Activated B cell treated with CpG ODN at 0.5 μM for 24 hours (primary cell): ENCODE data around the gene TCEA2. TPM values are rescaled to one million over a fixed set of nuclear protein-coding genes. Genes with fewer than 3 reads are reported as not detected.

ENCODE experiments used
- ATAC-seq: fragments of 200-7000 bp; cut with Tn5 transposase; one replicate; pipeline ENCODE4 v1.10.0; 2021; ENCODE audit warnings: low read depth, mild to moderate bottlenecking, moderate library complexity
- CTCF ChIA-PET: fragments of 350-600 bp; sonication (Branson Sonifier 250); formaldehyde crosslinking; loops from one replicate; lab custom pipeline; 2021; ENCODE audit warnings: antibody characterized with exemption; lab: Charles Lee
- POLR2A ChIA-PET: fragments of 350-600 bp; sonication (Branson Sonifier 250); formaldehyde crosslinking; loops from one replicate; lab custom pipeline; 2021; ENCODE audit warnings: antibody characterized with exemption; lab: Charles Lee
- DNase-seq: peaks from one replicate; pipeline ENCODE4 v3.0.0; 2022
- H3K27ac Mint-ChIP-seq: one replicate; pipeline ENCODE4 v1.8.0; 2020; ENCODE audit warnings: mixed read lengths
- H3K27me3 Mint-ChIP-seq: one replicate; pipeline ENCODE4 v1.8.0; 2021; ENCODE audit warnings: mixed read lengths
- H3K36me3 Mint-ChIP-seq: one replicate; pipeline ENCODE4 v1.8.0; 2021; ENCODE audit warnings: low read depth, mixed read lengths
- H3K4me1 Mint-ChIP-seq: one replicate; pipeline ENCODE4 v1.8.0; 2021; ENCODE audit warnings: mixed read lengths
- H3K4me3 Mint-ChIP-seq: one replicate; pipeline ENCODE4 v1.8.0; 2020; ENCODE audit warnings: mild to moderate bottlenecking, mixed read lengths
- H3K9me3 Mint-ChIP-seq: one replicate; pipeline ENCODE4 v1.8.0; 2020; ENCODE audit warnings: mixed read lengths
- CTCF ChIP-seq: fragments of 200-600 bp; IDR thresholded peaks from one replicate; pipeline ENCODE4 v1.8.0; 2022; ENCODE audit warnings: antibody characterized with exemption, mild to moderate bottlenecking
- intact Hi-C: fragments of 100-400 bp; cut with micrococcal nuclease; formaldehyde crosslinking; loops from one replicate; pipeline ENCODE4 v1.15.1; 2024
- total RNA-seq: library from RNA; stranded (reverse); gene quantifications from 2 replicates; pipeline ENCODE4 v1.2.3, GENCODE V29; 2022

Gene TCEA2
- total RNA-seq, 1 donor from 2014 or later, result 20.3 TPM

- TF ChIP-seq CTCF, result no peak
- H3K9me3 Mint-ChIP-seq, result no peaks in the 10 kb centered on the region
- no peak overlapping the region for H3K27ac Mint-ChIP-seq
- no peaks in the 10 kb centered on the region for H3K27me3 Mint-ChIP-seq
- ChIA-PET CTCF (interaction anchor here (0.8 kb wide), 1 partner anchor 52 kb away, joined by 3 read pairs; no protein-coding TSS in a partner anchor), POLR2A (no interaction called here)
- peaks cover 10% of the 10 kb centered on the region for H3K4me1 Mint-ChIP-seq
- H3K4me3 Mint-ChIP-seq, result no peak overlapping the region
- ATAC-seq (no peak), DNase-seq (no peak)
- H3K36me3 Mint-ChIP-seq, result no peaks in the 10 kb centered on the region
- intact Hi-C loops, result no loop called here
These were observed 27.2 kb downstream of the TCEA2 start for GRCh38 chr20:64090165-64090564.

GRCh38 chr20:64091340-64091739 is 28.3 kb downstream of the TCEA2 start:
- Mint-ChIP-seq H3K4me3 (no peak overlapping the region), H3K9me3 (no peaks in the 10 kb centered on the region), H3K27me3 (no peaks in the 10 kb centered on the region), H3K36me3 (no peaks in the 10 kb centered on the region), H3K27ac (no peak overlapping the region), H3K4me1 (peaks cover 15% of the 10 kb centered on the region)
- ChIA-PET CTCF (no interaction called here), POLR2A (interaction anchor here (1.0 kb wide), 1 partner anchor 49 kb away, joined by 3 read pairs; no protein-coding TSS in a partner anchor)
- no peak for TF ChIP-seq CTCF
- ATAC-seq (no peak), DNase-seq (no peak)
- intact Hi-C loops, result no loop called here

- H3K4me1 Mint-ChIP-seq, result peaks cover 18% of the 10 kb centered on the region
- peaks cover under 1% of the 10 kb centered on the region for H3K9me3 Mint-ChIP-seq
These were observed 28.8 kb downstream of the TCEA2 start for GRCh38 chr20:64091770-64092169.

GRCh38 chr20:64092258-64093012 is 29.4 kb downstream of the TCEA2 start:
- intact Hi-C loops, result no loop called here
- H3K27ac Mint-ChIP-seq, result no peak overlapping the region
- CTCF ChIA-PET, result no interaction called here
- ATAC-seq (no peak), DNase-seq (no peak)
- no peak overlapping the region for H3K4me3 Mint-ChIP-seq
- peaks cover 3% of the 10 kb centered on the region for H3K9me3 Mint-ChIP-seq
- no peak for TF ChIP-seq CTCF
- peaks cover 6% of the 10 kb centered on the region for H3K36me3 Mint-ChIP-seq
- H3K4me1 Mint-ChIP-seq, result peaks cover 18% of the 10 kb centered on the region
- POLR2A ChIA-PET, result interaction anchor here (0.8 to 1.0 kb wide), 2 partner anchors 50 to 103 kb away, joined by 3 read pairs; no protein-coding TSS in a partner anchor
- H3K27me3 Mint-ChIP-seq, result no peaks in the 10 kb centered on the region

More at GRCh38 chr20:64091770-64092169, 28.8 kb downstream of the TCEA2 start:
- Mint-ChIP-seq H3K27ac (no peak overlapping the region), H3K36me3 (peaks cover 4% of the 10 kb centered on the region), H3K4me3 (no peak overlapping the region), H3K27me3 (no peaks in the 10 kb centered on the region)
- ChIA-PET CTCF (no interaction called here), POLR2A (interaction anchor here (0.8 to 1.0 kb wide), 2 partner anchors 50 to 103 kb away, joined by 3 read pairs; no protein-coding TSS in a partner anchor)
- no peak for DNase-seq
- intact Hi-C loops, result no loop called here
- no peak for TF ChIP-seq CTCF
- ATAC-seq, result no peak

GRCh38 chr20:64093013-64093503 is 30.1 kb downstream of the TCEA2 start:
- Mint-ChIP-seq H3K4me1 (peaks cover 18% of the 10 kb centered on the region), H3K27me3 (no peaks in the 10 kb centered on the region), H3K9me3 (peaks cover 3% of the 10 kb centered on the region), H3K4me3 (no peak overlapping the region), H3K36me3 (peaks cover 8% of the 10 kb centered on the region), H3K27ac (no peak overlapping the region)
- POLR2A ChIA-PET, result interaction anchor here (0.6 kb wide), 1 partner anchor 13 kb away, joined by 15 read pairs; the partner anchor contains the start of gene OPRL1
- intact Hi-C loops, result no loop called here
- no peak for DNase-seq
- peak; percentile 18 for ATAC-seq
- CTCF ChIA-PET, result no interaction called here
- no peak for TF ChIP-seq CTCF
